K562 (cell line): ENCODE results near the gene PLD1. TPM values are rescaled to one million over a fixed set of nuclear protein-coding genes. Genes with fewer than 3 reads are reported as not detected.

ENCODE experiments used
- ATAC-seq: fragments of 200-7000 bp; cut with Tn5 transposase; 3 replicates; pipeline ENCODE4 v1.9.1; 2020; ENCODE audit warnings: moderate library complexity
- BruUV-seq: library from RNA; stranded (reverse); fragments of 400-500 nt; replicated peaks from 2 replicates; lab custom pipeline; 2021; lab: Mats Ljungman, UMichigan
- CTCF ChIA-PET: fragments of 300-600 bp; formaldehyde crosslinking; extraction: SDS; loops from one replicate; lab custom pipeline; 2021; ENCODE audit warnings: low intra/inter-chr PET ratio; lab: Yijun Ruan, JAX
- POLR2A ChIA-PET: fragments of 300-600, 350-650 bp; sonication (Branson Sonifier 250); formaldehyde crosslinking; extraction: SDS; loops from one replicate; lab custom pipeline; 2021; ENCODE audit warnings: antibody characterized with exemption, inconsistent platforms; lab: Yijun Ruan, JAX
- DNase-seq, 4 experiments: peaks; one replicate each; pipeline versions ENCODE4 v3.0.0 to v3.0.0-alpha.2; 2011 to 2018; ENCODE audit warnings: low spot score in 3 of 4, mixed read lengths in 3 of 4; ENCODE audit errors: extremely low read depth in 1 of 4
- FAIRE-seq: peaks from 2 replicates; lab custom pipeline; 2011; peaks lifted over from hg19 to GRCh38; lab: Jason Lieb, UNC
- H2AFZ ChIP-seq: 2 replicates; pipeline ENCODE4 v1.6.0; 2011; ENCODE audit warnings: low read depth, low read length, control low read depth, inconsistent platforms
- H3K27ac ChIP-seq: fragments of 200-600 bp; 3 replicates; pipeline ENCODE4 v1.8.0; 2011; ENCODE audit warnings: low read depth, mild to moderate bottlenecking, control low read depth, inconsistent platforms, low read length, moderate library complexity, mixed read lengths; ENCODE audit errors: extremely low read depth
- H3K27me3 ChIP-seq, 2 experiments: fragments of 300-600 bp in 1 of 2; 2 replicates in 1 of 2; 3 replicates in 1 of 2; pipeline versions ENCODE4 v1.6.0 to v1.8.0; 2011; ENCODE audit warnings: inconsistent platforms in 2 of 2, low read length in 2 of 2, mild to moderate bottlenecking in 1 of 2, mixed read lengths in 1 of 2, moderate library complexity in 1 of 2; ENCODE audit not compliant: control insufficient read depth in 2 of 2, insufficient read depth in 2 of 2
- H3K36me3 ChIP-seq: fragments of 300-600 bp; 3 replicates; pipeline ENCODE4 v1.8.0; 2011; ENCODE audit warnings: mild to moderate bottlenecking, low read length, inconsistent platforms; ENCODE audit not compliant: control insufficient read depth, insufficient read depth
- H3K4me1 ChIP-seq, 2 experiments: fragments of 200-600 bp in 1 of 2; replicated peaks in 1 of 2; 2 replicates in 1 of 2; 3 replicates in 1 of 2; pipeline versions ENCODE4 v1.5.1 to v1.8.0; 2011; ENCODE audit warnings: inconsistent platforms in 2 of 2, low read length in 2 of 2, mild to moderate bottlenecking in 1 of 2, mixed read lengths in 1 of 2, moderate library complexity in 1 of 2; ENCODE audit not compliant: control insufficient read depth in 2 of 2, insufficient read depth in 2 of 2
- H3K4me2 ChIP-seq: 2 replicates; pipeline ENCODE4 v1.6.1; 2011; ENCODE audit warnings: low read length, control low read depth, inconsistent platforms, mixed read lengths; ENCODE audit not compliant: insufficient read depth
- H3K4me3 ChIP-seq: fragments of 200-600 bp; sonication (generic), shearing (Covaris generic); 2 replicates; pipeline ENCODE4 v1.5.1; 2016; ENCODE audit warnings: control low read depth, inconsistent platforms
- H3K79me2 ChIP-seq: fragments of 200-600 bp; 3 replicates; pipeline ENCODE4 v1.8.0; 2011; ENCODE audit warnings: low read length, inconsistent platforms; ENCODE audit not compliant: control insufficient read depth, insufficient read depth
- H3K9ac ChIP-seq, 2 experiments: 2 replicates each; pipeline versions ENCODE4 v1.6.0 to v1.6.1; 2011; ENCODE audit warnings: low read depth in 2 of 2, low read length in 2 of 2, control low read depth in 1 of 2, inconsistent platforms in 1 of 2, mild to moderate bottlenecking in 1 of 2, mixed read lengths in 1 of 2; ENCODE audit not compliant: insufficient read depth in 1 of 2
- H3K9me1 ChIP-seq: one replicate; pipeline ENCODE4 v1.6.0; 2011; ENCODE audit warnings: inconsistent platforms, mild to moderate bottlenecking, low read length, moderate library complexity; ENCODE audit not compliant: control insufficient read depth, insufficient read depth
- H3K9me3 ChIP-seq: replicated peaks from 2 replicates; pipeline ENCODE4 v1.5.1; 2011; ENCODE audit warnings: low read depth, low read length, inconsistent platforms; ENCODE audit not compliant: control insufficient read depth, insufficient read depth
- H4K20me1 ChIP-seq: replicated peaks from 2 replicates; pipeline ENCODE4 v1.6.1; 2011; ENCODE audit warnings: low read length, inconsistent platforms, mixed read lengths; ENCODE audit not compliant: control insufficient read depth, insufficient read depth
- ARID1B ChIP-seq: fragments of 450-650 bp; IDR thresholded peaks from 2 replicates; pipeline ENCODE4 v1.6.1; 2016; ENCODE audit warnings: antibody characterized with exemption, mild to moderate bottlenecking, inconsistent platforms
- CXXC5 ChIP-seq: fragments of 250-450 bp; sonication (Bioruptor Pico); IDR thresholded peaks from 2 replicates; pipeline ENCODE4 v1.8.0; 2022; ENCODE audit warnings: inconsistent platforms, mild to moderate bottlenecking, moderate library complexity
- DEAF1 ChIP-seq: fragments of 450-650 bp; formaldehyde crosslinking; IDR thresholded peaks from 2 replicates; pipeline ENCODE4 v1.4.0; 2020; ENCODE audit warnings: mild to moderate bottlenecking, moderate library complexity
- E2F8 ChIP-seq: fragments of 450-650 bp; IDR thresholded peaks from 2 replicates; pipeline ENCODE4 v1.7.1; 2018; ENCODE audit warnings: mild to moderate bottlenecking, low read depth; ENCODE audit not compliant: partially characterized antibody
- PPARD ChIP-seq: fragments of 250-450 bp; sonication (Bioruptor Pico); IDR thresholded peaks from 2 replicates; pipeline ENCODE4 v1.8.0; 2022; ENCODE audit warnings: inconsistent platforms, mild to moderate bottlenecking, moderate library complexity
- TCFL5 ChIP-seq: fragments of 250-450 bp; sonication (Bioruptor Pico); conservative IDR thresholded peaks from 2 replicates; pipeline ENCODE4 v1.6.1; 2021; ENCODE audit warnings: mild to moderate bottlenecking, moderate library complexity, matching md5 sums
- ZKSCAN8 ChIP-seq: fragments of 200-800 bp; sonication (Bioruptor generic); IDR thresholded peaks from 2 replicates; pipeline ENCODE4 v1.6.1; 2016; ENCODE audit warnings: missing genetic modification characterization, missing compliant biosample characterization
- WGBS: fragments of 100-300 bp; shearing (Covaris generic); methylation state at CpG from one replicate; pipeline ENCODE4 v1.1.6; 2016; ENCODE audit warnings: low coverage, mixed read lengths; ENCODE audit not compliant: insufficient coverage; ENCODE audit errors: missing lambda C conversion rate; 5-methylcytosine and 5-hydroxymethylcytosine counted together
- in situ Hi-C: fragments of 300-500 bp; cut with MboI; formaldehyde crosslinking; loops from 4 replicates; pipeline ENCODE4 v1.15.0; 2018; ENCODE audit warnings: inconsistent platforms, mixed read lengths
- intact Hi-C: fragments of 100-400 bp; cut with micrococcal nuclease; formaldehyde crosslinking; loops from 2 replicates; pipeline ENCODE4 v1.14.2; 2022
- polyA plus RNA-seq, 8 experiments: library from polyadenylated mRNA; depleted of rRNA in 4 of 8; stranded (reverse) in 5 of 8; unstranded in 3 of 8; fragments of >200 nt; fragmentation: Nextera tagmentation in 2 of 8; fragmentation: Illumina TruSeq in 1 of 8; extraction: Ambion mirVana in 2 of 8; extraction: Trizol in 1 of 8; gene quantifications; 2 replicates each; pipeline versions ENCODE4 v1.2.1 to v1.2.3, GENCODE V29; 2011 to 2014; ENCODE audit warnings: inconsistent platforms in 1 of 8, missing spikeins in 1 of 8
- total RNA-seq, 7 experiments: library from RNA; depleted of rRNA in 6 of 7; stranded (reverse); fragments of >200 nt in 6 of 7; fragmentation: Illumina TruSeq in 2 of 7; extraction: Trizol in 2 of 7; gene quantifications; 2 replicates each; pipeline versions ENCODE4 v1.2.1 to v1.2.3, GENCODE V29; 2011 to 2021; ENCODE audit warnings: low replicate concordance in 1 of 7

The PLD1 gene
- total and polyA plus RNA-seq, 9 of the 15 experiments (the other 6 are each of a cell fraction or from before 2014, with no cell fraction given) = 8.4 to 26.1 (median 18.6) TPM

- CTCF ChIA-PET = interaction anchor here (0.6 kb wide), 1 partner anchor 14 kb away, joined by 4 read pairs; no protein-coding TSS in a partner anchor
- WGBS = 10% methylated on average over 2 of the region's 2 CpGs
- intact Hi-C loops (no loop called here), in situ Hi-C loops (no loop called here)
- Histone ChIP-seq H3K27me3 (no peaks in the 10 kb centered on the region), H4K20me1 (no peaks in the 10 kb centered on the region), H3K4me1 (peaks cover 3 to 31% of the 10 kb centered on the region in 2 experiments; a peak in 4 of 5 replicates), H3K36me3 (no peaks in the 10 kb centered on the region), H3K9ac (0 out of 4 replicates have a peak overlapping the region, but pooled peaks of 1 of the 2 experiments have one; percentile 11), H3K4me3 (no peak overlapping the region), H2AFZ (peak overlapping the region; percentile 67; the same call in 1 of the 2 replicates), H3K4me2 (no peak overlapping the region), H3K79me2 (peaks cover under 1% of the 10 kb centered on the region; the same call in 1 of the 3 replicates), H3K9me3 (no peaks in the 10 kb centered on the region), H3K9me1 (no peaks in the 10 kb centered on the region), H3K27ac (peak overlapping the region; percentile 52; the same call in 1 of the 3 replicates)
- peak; percentile 42 for FAIRE-seq
- DNase-seq = peak in 1 of 4 experiments; percentile 49
- BruUV-seq = no TSS peak
- TF ChIP-seq PPARD (CRISPR knock-in tag) (no peak), ZKSCAN8 (CRISPR knock-in tag) (no peak), CXXC5 (CRISPR knock-in tag) (peak; percentile 10; the same call in 1 of the 2 replicates), TCFL5 (CRISPR knock-in tag) (no peak), ARID1B (0 out of 2 replicates have a peak, but pooled peaks have one; percentile 13), DEAF1 (CRISPR knock-in tag) (no peak), E2F8 (no peak)
- 0 out of 3 replicates have a peak, but pooled peaks have one; percentile 7 for ATAC-seq
- POLR2A ChIA-PET = interaction anchor here (0.5 to 0.7 kb wide), 3 partner anchors 202 to 702 kb away, joined by 3 to 4 read pairs (median 3); no protein-coding TSS in a partner anchor
Measured at GRCh38 chr3:171815973-171816595, 5.8 kb upstream of the PLD1 start.
